GM21723 (cell line): ENCODE measurements around the gene DUSP15.
"Not testable (repeated sequence)": the region's sequence is repeated elsewhere in the genome, so short reads cannot be mapped to it uniquely, and the experiment has no call there.

ENCODE experiments used
- ATAC-seq: cut with Tn5 transposase; IDR thresholded peaks from one replicate; pipeline ENCODE4 v1.9.1; 2021; ENCODE audit warnings: mild to moderate bottlenecking, moderate library complexity; ENCODE audit not compliant: unreplicated experiment

The DUSP15 gene

GRCh38 chr20:31840906-31841816 is 29.2 kb downstream of the DUSP15 start:
- no peak for ATAC-seq

DNA sequence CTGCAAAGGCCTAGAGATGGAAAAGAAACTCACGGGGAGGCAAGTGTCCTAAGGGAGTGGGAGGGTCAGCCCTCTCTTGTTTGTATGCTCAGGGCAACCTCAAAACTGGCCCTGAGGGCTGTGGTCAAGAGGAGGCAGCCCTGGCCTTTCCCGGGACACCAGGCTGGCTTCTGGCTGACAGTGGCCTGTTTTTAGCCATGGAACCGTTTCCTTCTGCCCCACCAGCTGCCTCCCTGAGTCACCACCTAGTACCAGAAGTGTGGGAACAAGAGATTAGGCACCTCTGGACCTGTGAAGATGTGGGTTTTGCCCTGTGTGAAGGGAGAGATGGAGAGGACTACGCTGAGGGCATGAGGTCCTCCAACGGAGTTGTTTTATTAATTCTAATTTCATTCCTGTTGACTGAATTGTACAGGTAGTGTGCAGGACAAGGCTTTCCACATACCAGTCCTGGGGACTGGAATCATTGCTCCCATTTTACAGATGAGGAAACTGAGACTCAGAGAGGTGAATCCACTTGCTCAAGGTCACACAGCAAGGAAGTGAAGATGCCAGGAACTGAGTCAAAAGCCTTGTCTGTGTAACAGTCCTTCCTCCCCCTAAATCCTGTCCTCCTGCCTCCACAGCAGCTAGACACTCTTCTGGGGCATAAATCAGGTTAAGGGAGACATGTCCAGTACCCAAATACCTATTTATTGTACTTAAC is 30.4 kb downstream of the DUSP15 start:
- no peak for ATAC-seq

DNA sequence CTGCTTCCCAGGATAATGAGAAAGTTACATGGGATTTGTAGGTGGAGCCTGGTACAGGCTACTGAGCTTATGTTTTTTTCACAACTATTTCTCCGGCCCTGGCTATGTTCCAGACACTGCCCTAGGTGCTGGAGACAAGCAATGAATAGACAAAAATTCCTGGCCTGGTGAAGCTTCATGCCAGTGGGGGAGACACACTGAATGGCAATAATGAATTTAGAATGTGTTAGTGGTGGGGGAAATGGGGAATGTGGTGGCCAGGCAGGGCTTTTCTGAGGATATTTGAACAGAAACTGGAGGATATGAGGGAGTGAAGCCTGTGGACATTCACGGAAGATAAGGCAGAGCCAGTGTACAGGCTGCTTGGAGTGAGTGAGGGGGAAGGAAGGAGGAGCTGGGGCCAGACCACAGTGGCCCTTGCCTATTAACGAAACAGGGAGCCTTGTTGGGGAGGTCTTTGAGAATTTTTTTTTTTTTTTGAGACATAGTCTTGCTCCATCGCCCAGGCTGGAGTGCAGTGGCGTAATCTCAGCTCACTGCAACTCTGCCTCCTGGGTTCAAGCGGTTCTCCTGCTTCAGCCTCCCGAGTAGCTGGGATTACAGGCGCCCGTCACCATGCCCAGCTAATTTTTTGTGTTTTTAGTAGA is 31.6 kb downstream of the DUSP15 start:
- ATAC-seq = no peak

DNA sequence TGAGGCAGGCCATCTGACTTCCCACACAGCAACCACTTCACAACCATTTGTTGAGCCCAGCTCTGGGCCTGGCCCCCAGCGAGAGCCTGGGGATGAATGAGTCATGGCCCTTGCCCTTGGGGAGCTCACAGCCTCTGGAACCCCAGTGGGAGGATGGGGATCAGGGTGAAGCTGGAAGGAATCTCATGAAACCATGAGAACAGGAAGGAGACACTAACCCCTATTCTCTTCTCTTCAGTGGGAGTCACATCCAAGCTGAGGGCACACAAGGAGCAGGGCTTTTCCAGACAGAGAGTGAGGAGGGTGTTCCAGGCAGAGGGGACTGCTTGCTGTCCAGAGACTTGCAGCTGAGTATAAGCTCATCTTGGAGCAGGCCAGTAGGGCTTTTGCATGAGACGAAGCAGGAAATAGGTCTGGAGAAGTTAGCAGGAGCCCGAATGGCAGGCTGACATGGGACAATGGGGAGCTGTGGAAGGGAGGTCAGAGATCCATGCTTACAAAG is 32.4 kb downstream of the DUSP15 start:
- ATAC-seq = no peak

- ATAC-seq = no peak
Observed at GRCh38 chr20:31836853-31837608, 33.3 kb downstream of the DUSP15 start.

DNA sequence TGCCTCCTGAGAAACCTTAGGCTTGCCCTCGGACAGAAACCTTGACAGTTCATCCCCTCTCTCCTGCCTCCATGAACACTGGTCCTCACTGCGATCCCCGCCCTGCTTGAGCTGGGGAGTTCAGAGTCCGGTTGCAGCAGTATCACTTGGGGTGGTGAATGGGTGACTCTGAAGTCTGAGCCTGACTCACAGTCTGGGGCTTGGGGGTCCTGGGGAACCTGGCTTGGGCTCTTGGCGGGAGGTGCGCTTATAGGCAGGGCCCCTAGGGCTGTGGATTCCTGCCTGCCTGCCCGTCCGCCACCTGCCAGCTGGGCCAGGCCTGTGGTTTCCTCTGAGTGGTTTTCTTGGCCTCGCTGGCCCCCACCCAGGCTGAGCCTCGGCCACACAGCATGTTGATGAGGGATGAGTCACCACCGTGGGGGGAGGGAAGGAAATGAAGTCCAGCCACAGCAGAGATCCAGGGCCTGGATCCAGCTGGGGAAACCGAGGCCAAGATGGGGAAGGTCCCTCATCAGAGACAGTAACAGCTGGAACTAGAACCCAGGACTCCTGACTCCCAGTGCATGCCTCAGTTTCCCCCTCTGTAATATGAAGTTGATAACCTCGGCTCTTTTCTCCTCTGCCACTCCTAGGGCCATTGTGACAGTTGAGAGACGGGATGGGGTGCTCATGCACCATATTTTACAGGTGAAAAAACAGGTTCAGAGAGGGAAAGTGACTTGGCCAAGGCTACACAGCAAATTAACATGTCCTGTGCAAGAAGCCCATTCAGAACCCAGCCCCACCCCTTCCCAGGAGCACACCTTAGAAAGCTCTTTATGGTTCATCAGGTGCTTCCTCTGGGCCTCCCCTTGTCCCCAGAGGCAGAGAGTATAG is 34.1 kb downstream of the DUSP15 start:
- ATAC-seq = peak; percentile 70

- no peak for ATAC-seq
Observed at GRCh38 chr20:31835554-31835953, 34.8 kb downstream of the DUSP15 start.

DNA sequence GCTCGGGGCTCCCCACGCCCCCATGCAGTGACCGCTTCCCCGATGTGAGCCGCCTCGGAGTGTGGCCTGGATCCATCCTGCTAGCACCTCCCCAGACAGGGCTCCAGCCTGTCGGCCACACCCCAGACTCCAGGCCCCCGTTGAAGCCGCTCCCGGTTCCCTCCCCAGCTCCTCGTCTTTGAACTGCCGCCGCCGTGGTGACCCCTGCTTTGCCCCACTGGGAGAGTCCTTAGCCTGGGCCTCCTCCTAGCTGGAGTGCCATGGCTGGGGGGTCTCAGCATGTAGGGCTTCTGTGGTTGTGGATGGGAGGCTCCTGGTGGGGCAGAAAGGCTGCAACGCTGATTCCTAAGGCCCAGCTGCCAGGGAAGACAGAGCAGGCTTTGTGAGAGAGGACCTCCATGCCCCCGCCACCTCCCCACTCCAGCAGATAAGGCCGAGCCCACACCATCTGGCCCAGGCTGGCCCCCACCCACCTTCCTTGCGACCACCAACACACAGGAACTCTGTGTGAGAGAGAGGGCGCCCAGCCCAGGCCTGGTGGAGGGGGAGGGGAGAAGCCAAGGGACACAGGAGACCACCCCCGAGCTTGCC is 36.3 kb downstream of the DUSP15 start:
- no peak for ATAC-seq

- ATAC-seq = no peak
Observed at GRCh38 chr20:31833130-31833930, 37.0 kb downstream of the DUSP15 start.

- ATAC-seq = no peak
Observed at GRCh38 chr20:31831771-31832306, 38.5 kb downstream of the DUSP15 start.

GRCh38 chr20:31831211-31831610 is 39.1 kb downstream of the DUSP15 start:
- ATAC-seq = no peak

DNA sequence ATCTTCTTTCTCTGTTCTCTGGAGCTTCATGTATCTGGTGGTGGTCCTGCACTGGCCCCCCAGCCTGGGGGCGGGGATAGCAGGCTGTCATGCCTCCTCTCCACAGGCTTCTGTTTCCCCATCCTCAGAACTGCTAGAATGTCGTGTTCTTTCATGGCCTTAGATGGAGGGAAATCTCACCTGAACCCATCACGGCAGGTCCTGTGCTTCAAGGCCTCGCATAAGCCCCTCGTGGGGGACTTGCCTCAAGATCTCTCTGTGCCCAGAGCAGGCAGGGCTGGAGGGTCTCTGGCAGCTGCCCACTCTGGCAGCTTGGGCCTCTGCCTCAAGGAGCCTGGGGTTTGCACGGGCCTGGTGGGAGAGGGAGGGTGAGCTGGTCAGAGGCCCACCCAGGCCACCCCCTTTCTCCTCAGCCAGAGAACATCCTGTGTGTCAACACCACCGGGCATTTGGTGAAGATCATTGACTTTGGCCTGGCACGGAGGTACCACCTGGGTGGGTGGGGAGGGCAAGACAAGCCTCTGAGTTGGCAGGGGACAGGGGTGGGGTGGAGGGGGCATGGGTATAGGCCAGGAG is 39.8 kb downstream of the DUSP15 start:
- no peak for ATAC-seq

GRCh38 chr20:31829731-31830130 is 40.6 kb downstream of the DUSP15 start:
- no peak for ATAC-seq

GRCh38 chr20:31828016-31828415 is 42.3 kb downstream of the DUSP15 start:
- ATAC-seq = not testable (repeated sequence)

DNA sequence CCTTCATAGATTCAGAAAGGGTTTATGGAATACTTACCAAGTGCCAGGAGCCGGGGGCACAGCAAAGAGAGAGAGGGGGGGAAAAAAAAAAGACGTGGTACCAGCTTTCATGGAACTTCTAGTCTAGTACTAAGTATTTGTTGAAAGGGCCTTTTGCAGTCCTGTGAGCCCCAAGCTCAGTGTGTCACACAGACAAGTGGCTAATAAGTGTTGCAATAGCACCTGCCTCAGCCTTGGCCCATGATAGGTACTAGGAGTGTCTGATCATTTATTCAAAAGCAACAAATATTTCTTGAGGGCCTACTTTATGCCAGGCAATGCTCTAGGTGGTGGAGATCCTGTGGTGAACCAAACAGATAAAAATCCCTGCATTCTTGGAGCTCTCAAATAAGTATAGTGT is 43.3 kb downstream of the DUSP15 start:
- no peak for ATAC-seq

- ATAC-seq = no peak
Observed at GRCh38 chr20:31826074-31826473, 44.3 kb downstream of the DUSP15 start.

- ATAC-seq = no peak
Observed at GRCh38 chr20:31824554-31825313, 45.6 kb downstream of the DUSP15 start.
